GM23338 (cell line): ENCODE measurements around the gene SSTR4. TPM values are rescaled to one million over a fixed set of nuclear protein-coding genes. Genes with fewer than 3 reads are reported as not detected.
A peak's percentile ranks its signal among the peaks of the same experiment; 100 is the strongest.

Experiments
- ATAC-seq: fragments of 200-7000 bp; cut with Tn5 transposase; 3 replicates; pipeline ENCODE4 v1.9.1; 2020
- DNase-seq: peaks from one replicate; pipeline ENCODE4 v3.0.0-alpha.2; 2015; ENCODE audit warnings: low spot score
- H2AFZ ChIP-seq: fragments of 200-600 bp; sonication (generic); 2 replicates; pipeline ENCODE4 v1.8.0; 2016; ENCODE audit warnings: antibody characterized with exemption, mild to moderate bottlenecking, moderate library complexity
- H3F3A ChIP-seq: fragments of 200-600 bp; sonication (generic); replicated peaks from 2 replicates; pipeline ENCODE4 v1.8.0; 2017; ENCODE audit warnings: antibody characterized with exemption, mixed run types, low read depth
- H3K27ac ChIP-seq: fragments of 200-600 bp; sonication (generic); 2 replicates; pipeline ENCODE4 v1.6.1; 2016; ENCODE audit warnings: low read depth
- H3K27me3 ChIP-seq: fragments of 200-600 bp; sonication (generic); 2 replicates; pipeline ENCODE4 v1.8.0; 2016; ENCODE audit warnings: mild to moderate bottlenecking, mixed run types, moderate library complexity; ENCODE audit not compliant: insufficient read depth
- H3K36me3 ChIP-seq: fragments of 200-600 bp; sonication (generic); 2 replicates; pipeline ENCODE4 v1.8.0; 2016; ENCODE audit warnings: mild to moderate bottlenecking; ENCODE audit not compliant: insufficient read depth
- H3K4me1 ChIP-seq: fragments of 200-600 bp; sonication (generic); 2 replicates; pipeline ENCODE4 v1.8.0; 2016; ENCODE audit warnings: mild to moderate bottlenecking, moderate library complexity; ENCODE audit not compliant: insufficient read depth
- H3K4me2 ChIP-seq: fragments of 200-600 bp; sonication (generic); 2 replicates; pipeline ENCODE4 v1.7.1; 2017; ENCODE audit warnings: mixed run types
- H3K4me3 ChIP-seq: fragments of 200-600 bp; sonication (generic); 2 replicates; pipeline ENCODE4 v1.6.1; 2016; ENCODE audit warnings: mixed run types
- H3K79me2 ChIP-seq: fragments of 200-600 bp; sonication (generic); replicated peaks from 2 replicates; pipeline ENCODE4 v1.8.0; 2017; ENCODE audit warnings: mild to moderate bottlenecking; ENCODE audit not compliant: insufficient read depth
- H3K9me2 ChIP-seq: fragments of 200-600 bp; sonication (generic); 2 replicates; pipeline ENCODE4 v1.8.0; 2017; ENCODE audit not compliant: insufficient read depth
- H4K20me1 ChIP-seq: fragments of 200-600 bp; sonication (generic); replicated peaks from 2 replicates; pipeline ENCODE4 v1.8.0; 2017; ENCODE audit warnings: mild to moderate bottlenecking; ENCODE audit not compliant: insufficient read depth
- H3K27ac Mint-ChIP-seq: 2 replicates; pipeline ENCODE4 v1.8.0; 2020; ENCODE audit warnings: inconsistent platforms, mild to moderate bottlenecking, moderate library complexity, mixed read lengths
- H3K27me3 Mint-ChIP-seq: 3 replicates; pipeline ENCODE4 v1.8.0; 2022; ENCODE audit warnings: low read depth, mild to moderate bottlenecking, moderate library complexity, mixed read lengths, inconsistent platforms; ENCODE audit not compliant: insufficient read depth, poor library complexity
- H3K36me3 Mint-ChIP-seq: 3 replicates; pipeline ENCODE4 v1.8.0; 2021; ENCODE audit warnings: low read depth, mild to moderate bottlenecking, inconsistent platforms, moderate library complexity, mixed read lengths
- H3K4me1 Mint-ChIP-seq: 3 replicates; pipeline ENCODE4 v1.8.0; 2020; ENCODE audit warnings: mild to moderate bottlenecking, inconsistent platforms, mixed read lengths
- H3K4me3 Mint-ChIP-seq: 3 replicates; pipeline ENCODE4 v1.8.0; 2021; ENCODE audit warnings: moderate library complexity, mild to moderate bottlenecking, inconsistent platforms, mixed read lengths
- H3K9me3 Mint-ChIP-seq: 3 replicates; pipeline ENCODE4 v1.8.0; 2020; ENCODE audit warnings: moderate library complexity, mild to moderate bottlenecking, inconsistent platforms, mixed read lengths
- CREB1 ChIP-seq: fragments of 250-450 bp; sonication (Bioruptor Pico); IDR thresholded peaks from 2 replicates; pipeline ENCODE4 v1.5.0; 2020; ENCODE audit warnings: low read depth, mild to moderate bottlenecking, moderate library complexity
- EZH2 ChIP-seq: fragments of 200-600 bp; sonication (generic); IDR thresholded peaks from one replicate; pipeline ENCODE4 v1.8.0; 2017; ENCODE audit warnings: antibody characterized with exemption, mild to moderate bottlenecking, low read depth; ENCODE audit not compliant: unreplicated experiment
- EZH2phosphoT487 ChIP-seq: fragments of 200-600 bp; sonication (generic); IDR thresholded peaks from one replicate; pipeline ENCODE4 v1.8.1; 2018; ENCODE audit warnings: antibody characterized with exemption; ENCODE audit not compliant: unreplicated experiment
- NANOG ChIP-seq: IDR thresholded peaks from 2 replicates; pipeline ENCODE4 v1.6.1; 2016; ENCODE audit warnings: antibody characterized with exemption, borderline replicate concordance
- POLR2AphosphoS5 ChIP-seq: IDR thresholded peaks from 2 replicates; pipeline ENCODE4 v1.6.1; 2016; ENCODE audit warnings: antibody characterized with exemption, low read depth
- STAT1 ChIP-seq: IDR thresholded peaks from one replicate; pipeline ENCODE4 v1.6.1; 2016; ENCODE audit warnings: antibody characterized with exemption; ENCODE audit not compliant: unreplicated experiment
- ZNF114 ChIP-seq: fragments of 250-450 bp; sonication (Bioruptor Pico); IDR thresholded peaks from 2 replicates; pipeline ENCODE4 v1.5.0; 2020; ENCODE audit warnings: mild to moderate bottlenecking, moderate library complexity
- ZNF331 ChIP-seq: fragments of 250-450 bp; sonication (Bioruptor Pico); IDR thresholded peaks from 2 replicates; pipeline ENCODE4 v1.5.0; 2020; ENCODE audit warnings: low read depth, mild to moderate bottlenecking, moderate library complexity
- polyA plus RNA-seq: library from polyadenylated mRNA; unstranded; fragments of >200 nt; fragmentation: Nextera tagmentation; extraction: Ambion mirVana; gene quantifications from 2 replicates; pipeline ENCODE4 v1.2.1, GENCODE V29; 2016
- total RNA-seq: library from RNA; depleted of rRNA; stranded (reverse); fragments of >200 nt; shearing (Covaris generic); gene quantifications from 2 replicates; pipeline ENCODE4 v1.2.3, GENCODE V29; 2014
- TF ChIP-seq, protein P1 (sequence below): IDR thresholded peaks from 2 replicates; pipeline ENCODE4 v1.6.1; 2016; ENCODE audit warnings: antibody characterized with exemption
- TF ChIP-seq, protein P2 (sequence below): IDR thresholded peaks from one replicate; pipeline ENCODE4 v1.6.1; 2018; ENCODE audit warnings: antibody characterized with exemption; ENCODE audit not compliant: unreplicated experiment

SSTR4 gene
- total and polyA plus RNA-seq, 2 experiments from 2014 or later, result not detected

DNA sequence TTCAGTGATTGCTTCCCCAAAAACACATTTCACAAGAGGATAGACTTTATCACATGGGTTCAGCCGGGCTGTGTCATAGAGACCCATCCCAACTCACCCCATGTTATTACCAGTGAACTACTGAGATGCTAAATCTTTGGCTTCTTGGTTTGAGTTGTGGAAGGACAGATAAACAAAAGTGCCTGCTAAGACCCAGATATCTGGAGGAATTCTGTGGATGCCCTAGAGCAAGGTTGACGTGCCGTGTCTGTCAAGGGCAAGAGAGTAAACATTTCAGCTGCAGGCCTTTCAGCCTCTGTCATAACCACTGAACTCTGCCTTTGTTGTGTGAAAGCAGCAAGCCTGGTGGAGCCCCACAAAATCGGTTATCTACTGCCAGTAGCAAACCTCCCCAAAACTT, 25.5 kb downstream of the SSTR4 start:
- no peaks in the 10 kb centered on the region for H3K36me3 Mint-ChIP-seq
- H3K27ac ChIP-seq, result no peak overlapping the region
- H3K4me1 Mint-ChIP-seq, result peaks cover 24% of the 10 kb centered on the region

DNA sequence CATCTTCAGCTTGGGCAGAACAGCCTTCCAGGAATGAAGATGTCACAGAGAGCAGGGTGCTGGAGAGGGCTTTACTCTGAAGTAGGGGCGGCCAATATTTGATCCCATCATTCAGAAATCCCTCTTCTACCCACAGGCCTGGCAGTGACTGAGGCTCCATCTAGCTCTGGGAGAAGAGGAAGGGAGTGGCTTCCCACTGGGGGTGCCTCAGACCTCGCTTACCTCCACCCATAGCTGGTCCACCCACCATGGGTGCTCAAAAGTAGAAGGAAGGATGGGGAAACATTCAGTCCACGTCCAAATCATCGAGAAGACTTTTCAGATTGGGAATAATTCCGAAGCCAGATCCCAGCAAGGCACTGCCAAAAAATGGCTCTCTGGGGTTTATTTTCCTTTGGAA, 26.1 kb downstream of the SSTR4 start:
- no peak for TF ChIP-seq ZNF331 (CRISPR knock-in tag)
- no peak for TF ChIP-seq POLR2AphosphoS5
- TF ChIP-seq NANOG, result no peak
- TF ChIP-seq, protein P1, sequence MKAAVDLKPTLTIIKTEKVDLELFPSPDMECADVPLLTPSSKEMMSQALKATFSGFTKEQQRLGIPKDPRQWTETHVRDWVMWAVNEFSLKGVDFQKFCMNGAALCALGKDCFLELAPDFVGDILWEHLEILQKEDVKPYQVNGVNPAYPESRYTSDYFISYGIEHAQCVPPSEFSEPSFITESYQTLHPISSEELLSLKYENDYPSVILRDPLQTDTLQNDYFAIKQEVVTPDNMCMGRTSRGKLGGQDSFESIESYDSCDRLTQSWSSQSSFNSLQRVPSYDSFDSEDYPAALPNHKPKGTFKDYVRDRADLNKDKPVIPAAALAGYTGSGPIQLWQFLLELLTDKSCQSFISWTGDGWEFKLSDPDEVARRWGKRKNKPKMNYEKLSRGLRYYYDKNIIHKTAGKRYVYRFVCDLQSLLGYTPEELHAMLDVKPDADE, result no peak
- no peak for TF ChIP-seq CREB1 (CRISPR knock-in tag)
- TF ChIP-seq, protein P2, sequence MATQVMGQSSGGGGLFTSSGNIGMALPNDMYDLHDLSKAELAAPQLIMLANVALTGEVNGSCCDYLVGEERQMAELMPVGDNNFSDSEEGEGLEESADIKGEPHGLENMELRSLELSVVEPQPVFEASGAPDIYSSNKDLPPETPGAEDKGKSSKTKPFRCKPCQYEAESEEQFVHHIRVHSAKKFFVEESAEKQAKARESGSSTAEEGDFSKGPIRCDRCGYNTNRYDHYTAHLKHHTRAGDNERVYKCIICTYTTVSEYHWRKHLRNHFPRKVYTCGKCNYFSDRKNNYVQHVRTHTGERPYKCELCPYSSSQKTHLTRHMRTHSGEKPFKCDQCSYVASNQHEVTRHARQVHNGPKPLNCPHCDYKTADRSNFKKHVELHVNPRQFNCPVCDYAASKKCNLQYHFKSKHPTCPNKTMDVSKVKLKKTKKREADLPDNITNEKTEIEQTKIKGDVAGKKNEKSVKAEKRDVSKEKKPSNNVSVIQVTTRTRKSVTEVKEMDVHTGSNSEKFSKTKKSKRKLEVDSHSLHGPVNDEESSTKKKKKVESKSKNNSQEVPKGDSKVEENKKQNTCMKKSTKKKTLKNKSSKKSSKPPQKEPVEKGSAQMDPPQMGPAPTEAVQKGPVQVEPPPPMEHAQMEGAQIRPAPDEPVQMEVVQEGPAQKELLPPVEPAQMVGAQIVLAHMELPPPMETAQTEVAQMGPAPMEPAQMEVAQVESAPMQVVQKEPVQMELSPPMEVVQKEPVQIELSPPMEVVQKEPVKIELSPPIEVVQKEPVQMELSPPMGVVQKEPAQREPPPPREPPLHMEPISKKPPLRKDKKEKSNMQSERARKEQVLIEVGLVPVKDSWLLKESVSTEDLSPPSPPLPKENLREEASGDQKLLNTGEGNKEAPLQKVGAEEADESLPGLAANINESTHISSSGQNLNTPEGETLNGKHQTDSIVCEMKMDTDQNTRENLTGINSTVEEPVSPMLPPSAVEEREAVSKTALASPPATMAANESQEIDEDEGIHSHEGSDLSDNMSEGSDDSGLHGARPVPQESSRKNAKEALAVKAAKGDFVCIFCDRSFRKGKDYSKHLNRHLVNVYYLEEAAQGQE, result no peak
- TF ChIP-seq EZH2, result no peak
- TF ChIP-seq EZH2phosphoT487, result no peak
- TF ChIP-seq STAT1, result no peak
- peaks cover 24% of the 10 kb centered on the region for H3K4me1 Mint-ChIP-seq
- Histone ChIP-seq H3K4me3 (no peak overlapping the region), H3K27me3 (no peaks in the 10 kb centered on the region), H3K4me2 (no peak overlapping the region), H3K4me1 (peaks cover 24% of the 10 kb centered on the region), H3K27ac (no peak overlapping the region), H3K79me2 (no peaks in the 10 kb centered on the region), H3K36me3 (no peaks in the 10 kb centered on the region), H4K20me1 (no peaks in the 10 kb centered on the region), H3F3A (no peaks in the 10 kb centered on the region), H2AFZ (0 out of 2 replicates have a peak overlapping the region, but pooled peaks have one; percentile 19), H3K9me2 (peaks cover 15% of the 10 kb centered on the region)
- DNase-seq, result no peak
- H3K36me3 Mint-ChIP-seq, result no peaks in the 10 kb centered on the region
- H3K4me3 Mint-ChIP-seq, result no peak overlapping the region
- H3K27me3 Mint-ChIP-seq, result peaks cover 2% of the 10 kb centered on the region
- no peak overlapping the region; the same call in 1 of the 2 replicates for H3K27ac Mint-ChIP-seq
- no peak for ATAC-seq
- 0 out of 3 replicates have a peak, but pooled peaks cover 3% of the 10 kb centered on the region for H3K9me3 Mint-ChIP-seq

More for the DNA sequence above, 25.5 kb downstream of the SSTR4 start:
- peaks cover 15% of the 10 kb centered on the region for H3K9me2 ChIP-seq
- no peaks in the 10 kb centered on the region for H3K79me2 ChIP-seq
- Mint-ChIP-seq H3K4me3 (no peak overlapping the region), H3K27ac (no peak overlapping the region), H3K27me3 (peaks cover 2% of the 10 kb centered on the region), H3K9me3 (0 out of 3 replicates have a peak, but pooled peaks cover 3% of the 10 kb centered on the region)
- no peaks in the 10 kb centered on the region for H3F3A ChIP-seq
- H3K27me3 ChIP-seq, result no peaks in the 10 kb centered on the region
- TF ChIP-seq ZNF114, result no peak
- TF ChIP-seq STAT1, result no peak
- no peaks in the 10 kb centered on the region for H4K20me1 ChIP-seq
- no peak for DNase-seq
- no peak overlapping the region for H3K4me2 ChIP-seq
- no peak overlapping the region for H2AFZ ChIP-seq
- no peaks in the 10 kb centered on the region for H3K36me3 ChIP-seq
- H3K4me3 ChIP-seq, result no peak overlapping the region
- ATAC-seq, result no peak
- peaks cover 24% of the 10 kb centered on the region for H3K4me1 ChIP-seq
